ENCODE measurements around the gene CRYBG1.

Gene CRYBG1

DNA sequence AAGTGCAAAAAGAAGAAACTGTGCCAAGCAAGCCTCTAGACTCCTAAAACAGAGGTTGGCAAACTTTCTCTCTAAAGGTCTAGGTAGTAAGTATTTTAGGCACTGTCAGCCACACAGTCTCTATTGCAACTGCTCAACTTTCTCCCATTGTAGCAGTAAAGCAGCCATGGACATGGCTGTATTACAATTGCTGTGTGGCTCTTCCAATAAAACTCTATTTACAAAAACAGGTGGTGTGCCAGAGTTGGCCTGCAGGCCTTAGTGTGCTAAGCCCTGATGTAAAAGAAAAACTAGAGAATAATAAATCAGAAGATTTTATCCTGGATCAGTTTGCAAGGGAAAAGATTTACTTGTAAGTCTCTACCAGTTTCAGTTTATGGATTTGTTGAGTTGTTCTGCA, 74.0 kb downstream of the CRYBG1 start:
- Histone ChIP-seq H2BK5ac (ENCODE audit: low read length) (no peak overlapping the region), H3K4me1 (ENCODE audit: control insufficient read depth in 2 of 2, insufficient read depth in 1 of 2, low read depth in 1 of 2, low read length in 2 of 2) (no peaks in the 10 kb centered on the region), H3K4me3 (ENCODE audit: low read length in 2 of 2) (no peak overlapping the region), H3K27ac (replicated peaks; ENCODE audit: low read length) (no peak overlapping the region), H4K8ac (ENCODE audit: low read depth, low read length) (no peak overlapping the region), H2AK5ac (ENCODE audit: low read depth, low read length) (no peak overlapping the region), H3K18ac (ENCODE audit: low read length) (no peak overlapping the region), H2AFZ (ENCODE audit: low read length) (no peak overlapping the region), H2BK120ac (ENCODE audit: low read depth, low read length) (no peak overlapping the region), H3K4me2 (ENCODE audit: insufficient read depth, low read length, poor library complexity, severe bottlenecking) (no peak overlapping the region), H2BK15ac (ENCODE audit: low read length) (no peak overlapping the region), H3K36me3 (replicated peaks in 1 of 2; ENCODE audit: control insufficient read depth in 2 of 2, insufficient read depth in 2 of 2, low read length in 2 of 2) (no peaks in the 10 kb centered on the region), H3K9me3 (replicated peaks in 1 of 2; ENCODE audit: control insufficient read depth in 2 of 2, insufficient read depth in 1 of 2, low read depth in 1 of 2, low read length in 2 of 2) (no peaks in the 10 kb centered on the region), H3K27me3 (ENCODE audit: control insufficient read depth in 3 of 3, insufficient read depth in 3 of 3, low read depth in 1 of 3, low read length in 3 of 3) (peaks cover 0 to 20% (median 2%) of the 10 kb centered on the region in 3 experiments), H3K9ac (ENCODE audit: low read depth, low read length, poor library complexity) (no peak overlapping the region), H3K14ac (ENCODE audit: low read length) (no peak overlapping the region), H3K23ac (ENCODE audit: low read depth, low read length, poor library complexity) (no peak overlapping the region), H2BK12ac (ENCODE audit: low read length) (no peak overlapping the region), H3K79me1 (ENCODE audit: low read depth, low read length) (no peaks in the 10 kb centered on the region), H3K4ac (ENCODE audit: low read length) (no peak overlapping the region), H4K91ac (ENCODE audit: low read depth, low read length, poor library complexity) (no peak overlapping the region)
- no peak for DNase-seq (ENCODE audit: low spot score)

DNA sequence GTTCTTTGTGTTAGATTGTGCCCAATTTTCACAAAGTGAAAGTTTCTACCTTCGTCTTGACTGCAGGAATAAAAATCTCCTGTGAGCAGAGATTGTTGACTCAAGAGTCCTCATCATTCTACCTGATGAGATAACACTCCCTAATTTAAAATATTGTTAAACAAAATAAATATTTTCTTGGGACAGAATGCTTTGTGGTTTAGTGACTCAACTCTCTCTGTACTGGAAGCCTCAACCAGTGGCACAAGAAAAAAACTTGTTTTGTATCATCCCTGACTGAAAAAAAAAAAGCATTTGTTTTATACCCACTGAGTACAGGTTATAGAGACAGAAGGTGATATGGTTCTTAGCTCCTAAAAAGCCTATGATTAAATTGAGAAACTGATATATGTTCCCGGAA, 78.9 kb downstream of the CRYBG1 start:
- Histone ChIP-seq H3K79me1 (ENCODE audit: low read depth, low read length) (no peaks in the 10 kb centered on the region), H3K14ac (ENCODE audit: low read length) (no peak overlapping the region), H2BK12ac (ENCODE audit: low read length) (no peak overlapping the region), H4K91ac (ENCODE audit: low read depth, low read length, poor library complexity) (no peak overlapping the region), H3K23ac (ENCODE audit: low read depth, low read length, poor library complexity) (no peak overlapping the region), H4K8ac (ENCODE audit: low read depth, low read length) (no peak overlapping the region), H3K18ac (ENCODE audit: low read length) (no peak overlapping the region), H2BK15ac (ENCODE audit: low read length) (no peak overlapping the region), H3K4me2 (ENCODE audit: insufficient read depth, low read length, poor library complexity, severe bottlenecking) (no peak overlapping the region), H2BK120ac (ENCODE audit: low read depth, low read length) (no peak overlapping the region), H2AK5ac (ENCODE audit: low read depth, low read length) (no peak overlapping the region), H3K27me3 (ENCODE audit: control insufficient read depth in 3 of 3, insufficient read depth in 3 of 3, low read depth in 1 of 3, low read length in 3 of 3) (peaks cover 0 to 16% (median 2%) of the 10 kb centered on the region in 3 experiments), H2AFZ (ENCODE audit: low read length) (no peak overlapping the region), H3K4me3 (ENCODE audit: low read length in 2 of 2) (no peak overlapping the region), H2BK5ac (ENCODE audit: low read length) (no peak overlapping the region), H3K36me3 (replicated peaks in 1 of 2; ENCODE audit: control insufficient read depth in 2 of 2, insufficient read depth in 2 of 2, low read length in 2 of 2) (no peaks in the 10 kb centered on the region), H3K4ac (ENCODE audit: low read length) (no peak overlapping the region), H3K27ac (replicated peaks; ENCODE audit: low read length) (no peak overlapping the region), H3K4me1 (ENCODE audit: control insufficient read depth in 2 of 2, insufficient read depth in 1 of 2, low read depth in 1 of 2, low read length in 2 of 2) (peaks cover 0 to 3% of the 10 kb centered on the region in 2 donors), H3K9me3 (replicated peaks in 1 of 2; ENCODE audit: control insufficient read depth in 2 of 2, insufficient read depth in 1 of 2, low read depth in 1 of 2, low read length in 2 of 2) (no peaks in the 10 kb centered on the region), H3K9ac (ENCODE audit: low read depth, low read length, poor library complexity) (no peak overlapping the region)
- DNase-seq (ENCODE audit: low spot score) = no peak
- WGBS, 2 donors (ENCODE audit: extremely low coverage in 2 of 2, insufficient read length in 2 of 2, insufficient replicate concordance in 1 of 2) = no CpG with 5 or more reads among the region's 2 CpGs

DNA sequence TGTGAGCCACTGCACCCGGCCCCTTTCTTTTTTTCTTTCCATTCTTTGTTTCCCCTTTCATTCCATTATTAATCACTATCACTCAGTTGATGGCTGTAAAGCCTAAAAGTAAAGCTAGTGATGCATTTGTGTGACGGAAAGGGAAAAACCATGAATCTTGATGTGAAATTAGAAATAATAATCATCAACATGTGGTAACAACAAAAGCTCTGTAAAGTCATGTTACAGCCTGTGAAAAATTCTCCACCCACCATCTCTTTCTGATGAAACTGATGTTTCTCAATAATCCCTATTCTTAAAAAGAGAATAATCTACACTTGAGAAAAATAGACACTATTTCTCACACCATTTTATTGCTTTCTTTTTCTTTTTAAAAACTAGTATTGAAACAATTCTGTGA, 80.0 kb downstream of the CRYBG1 start:
- no peaks in the 10 kb centered on the region for H3K36me3 ChIP-seq (replicated peaks in 1 of 2; ENCODE audit: control insufficient read depth in 2 of 2, insufficient read depth in 2 of 2, low read length in 2 of 2)
- no peak overlapping the region for H2AFZ ChIP-seq (ENCODE audit: low read length)
- no peak overlapping the region for H4K8ac ChIP-seq (ENCODE audit: low read depth, low read length)
- H3K4me1 ChIP-seq (ENCODE audit: control insufficient read depth in 2 of 2, insufficient read depth in 1 of 2, low read depth in 1 of 2, low read length in 2 of 2) = peaks cover 0 to 3% of the 10 kb centered on the region in 2 donors
- H3K23ac ChIP-seq (ENCODE audit: low read depth, low read length, poor library complexity) = no peak overlapping the region
- no peaks in the 10 kb centered on the region for H3K79me1 ChIP-seq (ENCODE audit: low read depth, low read length)
- DNase-seq (ENCODE audit: low spot score) = no peak
- H3K18ac ChIP-seq (ENCODE audit: low read length) = no peak overlapping the region
- H3K9me3 ChIP-seq (replicated peaks in 1 of 2; ENCODE audit: control insufficient read depth in 2 of 2, insufficient read depth in 1 of 2, low read depth in 1 of 2, low read length in 2 of 2) = no peaks in the 10 kb centered on the region
- WGBS, 2 donors (ENCODE audit: extremely low coverage in 2 of 2, insufficient read length in 2 of 2, insufficient replicate concordance in 1 of 2) = no CpG with 5 or more reads among the region's 2 CpGs
- no peak overlapping the region for H3K27ac ChIP-seq (replicated peaks; ENCODE audit: low read length)
- no peak overlapping the region for H4K91ac ChIP-seq (ENCODE audit: low read depth, low read length, poor library complexity)
- no peak overlapping the region for H2BK120ac ChIP-seq (ENCODE audit: low read depth, low read length)
- H3K27me3 ChIP-seq (ENCODE audit: control insufficient read depth in 3 of 3, insufficient read depth in 3 of 3, low read depth in 1 of 3, low read length in 3 of 3) = peaks cover 0 to 15% (median 2%) of the 10 kb centered on the region in 3 experiments
- no peak overlapping the region for H3K4me2 ChIP-seq (ENCODE audit: insufficient read depth, low read length, poor library complexity, severe bottlenecking)
- H2BK15ac ChIP-seq (ENCODE audit: low read length) = no peak overlapping the region
- H2BK12ac ChIP-seq (ENCODE audit: low read length) = no peak overlapping the region
- no peak overlapping the region for H2AK5ac ChIP-seq (ENCODE audit: low read depth, low read length)
- H3K4me3 ChIP-seq (ENCODE audit: low read length in 2 of 2) = no peak overlapping the region
- H3K4ac ChIP-seq (ENCODE audit: low read length) = no peak overlapping the region
- H3K9ac ChIP-seq (ENCODE audit: low read depth, low read length, poor library complexity) = no peak overlapping the region
- H3K14ac ChIP-seq (ENCODE audit: low read length) = no peak overlapping the region
- no peak overlapping the region for H2BK5ac ChIP-seq (ENCODE audit: low read length)

DNA sequence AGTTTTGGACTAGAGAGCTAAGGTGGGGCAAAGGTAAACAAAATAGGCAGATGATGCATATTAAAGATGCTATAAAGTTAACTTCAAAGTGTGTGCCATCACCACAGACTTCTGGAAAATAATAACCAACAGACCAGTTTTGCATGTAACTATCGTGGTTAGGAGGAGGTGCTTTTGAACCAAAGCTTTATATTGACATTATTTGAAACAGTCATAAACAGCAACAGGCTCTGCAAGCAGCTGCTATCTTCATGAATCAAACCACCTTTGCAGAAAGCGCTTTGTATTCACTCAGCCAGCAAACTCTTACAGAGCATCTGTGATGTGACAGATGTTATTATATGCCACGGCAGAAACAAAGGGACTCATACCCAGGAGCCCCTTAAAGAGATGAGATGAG, 81.9 kb downstream of the CRYBG1 start:
- Histone ChIP-seq H3K27me3 (ENCODE audit: control insufficient read depth in 3 of 3, insufficient read depth in 3 of 3, low read depth in 1 of 3, low read length in 3 of 3) (peaks cover 0 to 15% (median 2%) of the 10 kb centered on the region in 3 experiments), H3K4me2 (ENCODE audit: insufficient read depth, low read length, poor library complexity, severe bottlenecking) (no peak overlapping the region), H2BK15ac (ENCODE audit: low read length) (no peak overlapping the region), H3K4me3 (ENCODE audit: low read length in 2 of 2) (no peak overlapping the region), H3K14ac (ENCODE audit: low read length) (no peak overlapping the region), H4K8ac (ENCODE audit: low read depth, low read length) (no peak overlapping the region), H3K18ac (ENCODE audit: low read length) (no peak overlapping the region), H2AK5ac (ENCODE audit: low read depth, low read length) (no peak overlapping the region), H2BK120ac (ENCODE audit: low read depth, low read length) (no peak overlapping the region), H2AFZ (ENCODE audit: low read length) (no peak overlapping the region), H3K9ac (ENCODE audit: low read depth, low read length, poor library complexity) (no peak overlapping the region), H3K23ac (ENCODE audit: low read depth, low read length, poor library complexity) (no peak overlapping the region), H3K27ac (replicated peaks; ENCODE audit: low read length) (no peak overlapping the region), H4K91ac (ENCODE audit: low read depth, low read length, poor library complexity) (no peak overlapping the region), H3K9me3 (replicated peaks in 1 of 2; ENCODE audit: control insufficient read depth in 2 of 2, insufficient read depth in 1 of 2, low read depth in 1 of 2, low read length in 2 of 2) (no peaks in the 10 kb centered on the region), H3K36me3 (replicated peaks in 1 of 2; ENCODE audit: control insufficient read depth in 2 of 2, insufficient read depth in 2 of 2, low read length in 2 of 2) (no peaks in the 10 kb centered on the region), H2BK12ac (ENCODE audit: low read length) (no peak overlapping the region), H3K79me1 (ENCODE audit: low read depth, low read length) (no peaks in the 10 kb centered on the region), H2BK5ac (ENCODE audit: low read length) (no peak overlapping the region), H3K4me1 (ENCODE audit: control insufficient read depth in 2 of 2, insufficient read depth in 1 of 2, low read depth in 1 of 2, low read length in 2 of 2) (peaks cover 0 to 3% of the 10 kb centered on the region in 2 donors), H3K4ac (ENCODE audit: low read length) (no peak overlapping the region)
- no CpG with 5 or more reads among the region's 3 CpGs for WGBS, 2 donors (ENCODE audit: extremely low coverage in 2 of 2, insufficient read length in 2 of 2, insufficient replicate concordance in 1 of 2)
- no peak for DNase-seq (ENCODE audit: low spot score)

Measured in neuronal stem cell (in vitro differentiated cells).